Cerebellar nuclear complex (tissue), 1 donor: ENCODE data around the gene SLAIN2.

Source experiments
- DNase-seq, 2 experiments: peaks; one replicate each; lab custom pipeline; 2025; lab: John Stamatoyannopoulos, UW

SLAIN2 gene

GRCh38 chr4:48370260-48371134 lies 29.2 kb downstream of the SLAIN2 start:
- no peak for DNase-seq

GRCh38 chr4:48372272-48372671 lies 30.9 kb downstream of the SLAIN2 start:
- DNase-seq: no peak

- DNase-seq: no peak
Measured at GRCh38 chr4:48375651-48376304, 34.4 kb downstream of the SLAIN2 start.

- no peak for DNase-seq
Measured at GRCh38 chr4:48379587-48380180, 38.4 kb downstream of the SLAIN2 start.

- DNase-seq: no peak
Measured at GRCh38 chr4:48380583-48381167, 39.3 kb downstream of the SLAIN2 start.

- peak in 1 of 2 experiments; percentile 70 for DNase-seq
Measured at GRCh38 chr4:48388525-48389154, 47.3 kb downstream of the SLAIN2 start.

- no peak for DNase-seq
Measured at GRCh38 chr4:48396043-48396442, 54.7 kb downstream of the SLAIN2 start.

GRCh38 chr4:48400416-48400815 lies 59.1 kb downstream of the SLAIN2 start:
- no peak for DNase-seq

- no peak for DNase-seq
Measured at GRCh38 chr4:48403358-48403757, 62.0 kb downstream of the SLAIN2 start.

- no peak for DNase-seq
Measured at GRCh38 chr4:48403779-48404178, 62.5 kb downstream of the SLAIN2 start.

- DNase-seq: no peak
Measured at GRCh38 chr4:48405924-48406323, 64.6 kb downstream of the SLAIN2 start.

- DNase-seq: no peak
Measured at GRCh38 chr4:48409203-48409602, 67.9 kb downstream of the SLAIN2 start.

GRCh38 chr4:48410812-48411211 lies 69.5 kb downstream of the SLAIN2 start:
- no peak for DNase-seq

GRCh38 chr4:48420144-48420543 lies 78.8 kb downstream of the SLAIN2 start:
- DNase-seq: no peak

GRCh38 chr4:48421101-48421500 lies 79.8 kb downstream of the SLAIN2 start:
- no peak for DNase-seq

GRCh38 chr4:48428926-48429325 lies 87.6 kb downstream of the SLAIN2 start:
- no peak for DNase-seq

GRCh38 chr4:48429709-48430474 lies 88.6 kb downstream of the SLAIN2 start:
- DNase-seq: no peak

- DNase-seq: no peak
Measured at GRCh38 chr4:48431401-48431800, 90.1 kb downstream of the SLAIN2 start.

- no peak for DNase-seq
Measured at GRCh38 chr4:48432017-48432416, 90.7 kb downstream of the SLAIN2 start.

GRCh38 chr4:48436318-48436717 lies 95.0 kb downstream of the SLAIN2 start:
- no peak for DNase-seq

- DNase-seq: no peak
Measured at GRCh38 chr4:48439988-48440387, 98.7 kb downstream of the SLAIN2 start.
